ENCODE data around the gene ZIC3.

ZIC3 gene

GRCh38 chrX:137574102-137574783, 8.3 kb downstream of the ZIC3 start:
- DNase-seq (ENCODE audit: low spot score): no peak

- no peak for DNase-seq (ENCODE audit: low spot score)
Measured at GRCh38 chrX:137574784-137575293, 8.9 kb downstream of the ZIC3 start.

- no peak for DNase-seq (ENCODE audit: low spot score)
Measured at GRCh38 chrX:137575596-137576255, 9.8 kb downstream of the ZIC3 start.

GRCh38 chrX:137587151-137587550, 21.2 kb downstream of the ZIC3 start:
- DNase-seq (ENCODE audit: low spot score): no peak

GRCh38 chrX:137600769-137601168, 34.8 kb downstream of the ZIC3 start:
- no peak for DNase-seq (ENCODE audit: low spot score)

Data from NAMALWA (cell line).